CD4-positive, alpha-beta T cell treated with Interleukin-15 for 4 hours (primary cell): ENCODE measurements around the gene ZNF865.

Source experiments
- DNase-seq: peaks from one replicate; pipeline ENCODE4 v3.0.0-alpha.2; 2020; ENCODE audit warnings: low spot score

The ZNF865 gene

GRCh38 chr19:55659822-55660221, 54.4 kb downstream of the ZNF865 start:
- no peak for DNase-seq

- no peak for DNase-seq
Observed at GRCh38 chr19:55660404-55660803, 55.0 kb downstream of the ZNF865 start.

GRCh38 chr19:55660991-55661390, 55.5 kb downstream of the ZNF865 start:
- no peak for DNase-seq

DNA sequence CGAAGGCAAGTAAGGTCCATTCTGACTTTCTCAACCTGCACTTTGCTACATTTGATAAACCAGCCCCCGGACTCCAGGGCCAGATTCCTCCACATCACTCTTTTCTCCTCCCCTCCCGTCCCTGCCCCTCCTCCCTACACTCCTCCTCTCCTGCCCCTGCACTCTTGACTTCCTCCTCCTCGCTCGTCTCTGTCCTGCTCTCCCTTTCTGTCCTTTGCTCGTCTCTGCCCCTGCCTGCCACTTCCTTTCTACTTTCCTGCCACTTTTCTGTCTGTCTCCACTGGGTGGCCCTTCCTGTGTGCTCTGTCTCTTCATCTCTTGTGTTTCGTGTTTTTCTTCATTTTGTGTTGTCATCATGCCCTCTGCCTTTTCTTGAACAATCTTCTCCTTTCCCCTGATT, 56.4 kb downstream of the ZNF865 start:
- DNase-seq = no peak

- no peak for DNase-seq
Observed at GRCh38 chr19:55663846-55664536, 58.5 kb downstream of the ZNF865 start.

DNA sequence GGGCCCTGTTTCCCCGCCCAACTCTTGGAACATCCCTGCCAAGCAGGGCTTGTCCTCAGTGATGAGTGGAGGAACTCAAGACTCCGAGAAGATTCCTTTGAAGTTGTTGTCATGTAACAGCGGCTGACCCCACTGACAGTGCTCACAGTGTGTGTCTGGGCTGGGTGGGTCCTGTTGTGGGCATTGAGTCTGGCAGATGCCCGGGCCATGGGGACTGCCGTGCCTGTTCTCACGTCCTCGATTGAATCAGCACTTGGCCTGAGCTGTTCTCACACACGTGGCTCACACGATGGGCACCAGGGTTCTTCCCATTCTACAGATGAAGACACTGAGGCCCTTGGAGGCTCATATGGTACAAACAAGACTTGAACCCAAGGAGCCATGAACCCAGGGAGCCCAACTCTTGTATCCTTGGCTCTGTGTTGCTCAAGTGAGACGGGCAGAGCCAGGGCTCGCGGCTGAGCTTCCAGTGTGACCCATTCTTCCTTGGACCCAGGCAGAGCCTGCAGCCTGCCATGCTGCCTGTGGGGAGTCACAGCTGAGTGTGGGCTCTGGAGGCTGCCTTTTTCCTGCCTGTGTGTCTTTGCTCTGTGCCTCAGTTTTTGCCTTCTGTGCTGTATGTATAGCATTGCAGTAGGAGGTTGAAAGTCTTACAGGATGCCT, 61.0 kb downstream of the ZNF865 start:
- no peak for DNase-seq
